ENCODE data around the gene SPATA20.

Gene SPATA20

DNA sequence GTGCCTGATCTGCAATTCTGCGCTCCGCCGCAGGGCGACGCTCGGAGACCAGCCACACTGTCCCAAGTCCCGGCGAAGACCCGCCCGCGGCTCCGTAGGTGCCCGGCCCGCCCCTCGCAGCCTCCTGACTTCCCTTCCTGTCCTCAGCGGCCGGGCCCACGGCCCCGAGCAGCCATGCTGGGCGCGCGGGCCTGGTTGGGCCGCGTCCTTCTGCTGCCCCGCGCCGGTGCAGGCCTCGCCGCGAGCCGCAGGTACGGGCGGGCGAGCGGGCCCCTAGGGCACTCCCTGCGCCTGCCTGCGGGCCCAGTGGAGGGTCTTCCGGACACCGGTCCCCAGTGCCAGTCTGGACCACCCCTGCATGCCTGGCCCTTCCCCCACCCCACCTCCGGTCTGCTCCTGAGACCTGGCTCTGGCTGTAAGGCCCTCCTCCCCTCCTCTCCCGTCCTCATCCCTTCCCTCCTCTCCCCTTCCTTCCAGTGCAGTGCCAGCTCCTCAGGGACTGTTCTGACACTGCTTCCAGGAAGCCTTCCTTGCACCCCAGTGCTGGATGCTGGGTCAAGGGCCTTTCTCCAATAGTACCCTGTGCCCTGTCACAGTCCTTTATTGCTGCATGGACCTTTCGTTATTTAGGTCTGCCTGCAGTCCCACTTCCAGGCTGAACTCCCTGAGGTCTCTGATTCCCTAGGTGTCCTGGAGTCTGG lies at the start of gene SPATA20:
TSS of gene SPATA20 (plus strand) at position 140 of the 701 bp plus-strand sequence. CDS start at position 175, 35 bp downstream.
- peak; percentile 92 for DNase-seq

DNA sequence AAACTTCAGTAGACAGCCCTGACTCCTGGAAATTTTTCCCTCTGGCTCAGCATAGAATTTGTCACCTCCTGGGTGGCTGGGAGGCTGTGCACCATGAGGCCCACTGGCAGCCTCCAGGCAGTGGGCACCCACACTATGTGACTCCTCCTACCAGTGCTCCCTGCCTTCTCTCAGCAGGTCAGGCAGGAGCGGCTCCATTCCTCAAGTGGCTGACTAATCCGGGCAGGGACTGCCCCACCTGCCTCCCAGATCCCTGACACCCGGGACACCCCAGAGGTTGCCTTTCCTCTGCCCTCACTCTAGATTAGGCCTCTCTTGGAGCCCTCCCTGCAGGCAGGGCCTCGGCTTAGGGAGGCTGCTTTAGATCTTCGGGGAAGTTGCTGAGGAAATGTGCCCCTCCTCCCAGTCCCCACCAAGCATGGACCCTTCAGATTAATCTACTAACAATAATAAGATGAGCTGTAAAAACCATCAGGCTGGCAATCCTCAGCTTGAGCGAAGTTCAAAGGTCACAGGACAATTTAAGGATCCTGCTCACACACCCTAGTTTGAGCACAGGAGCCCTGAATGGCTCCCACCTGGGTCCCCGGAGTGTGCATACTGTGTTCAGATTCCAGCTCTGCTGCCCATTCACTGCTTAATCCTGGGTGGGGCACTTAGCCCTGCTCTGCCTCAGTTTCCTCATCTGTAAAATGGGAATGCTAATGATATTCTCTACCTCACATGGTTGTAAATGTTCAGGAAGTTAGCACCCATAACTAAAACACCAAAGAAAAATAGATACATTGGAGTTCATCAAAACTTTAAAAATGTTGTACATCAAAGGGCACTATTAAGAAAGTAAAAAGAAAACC lies 48.7 kb upstream of the SPATA20 start:
- DNase-seq, result no peak

DNA sequence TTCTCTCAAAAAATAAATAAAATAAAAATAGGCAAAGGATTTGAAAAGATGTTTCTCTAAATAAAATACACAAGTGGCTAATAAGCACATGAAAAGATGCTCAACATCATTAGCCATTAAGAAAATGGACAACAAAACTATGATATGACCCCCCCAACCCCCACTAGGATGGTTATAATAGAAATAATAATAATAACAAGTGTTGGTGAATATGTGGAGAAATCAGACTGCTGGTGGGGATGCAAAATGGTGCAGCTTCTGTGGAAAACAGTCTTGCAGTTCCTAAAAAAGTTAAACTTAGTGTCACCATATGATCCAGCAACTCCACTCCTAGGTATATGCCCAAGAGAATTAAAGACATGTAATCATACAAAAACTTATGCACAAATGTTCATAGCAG lies 47.7 kb upstream of the SPATA20 start:
- no peak for DNase-seq

DNA sequence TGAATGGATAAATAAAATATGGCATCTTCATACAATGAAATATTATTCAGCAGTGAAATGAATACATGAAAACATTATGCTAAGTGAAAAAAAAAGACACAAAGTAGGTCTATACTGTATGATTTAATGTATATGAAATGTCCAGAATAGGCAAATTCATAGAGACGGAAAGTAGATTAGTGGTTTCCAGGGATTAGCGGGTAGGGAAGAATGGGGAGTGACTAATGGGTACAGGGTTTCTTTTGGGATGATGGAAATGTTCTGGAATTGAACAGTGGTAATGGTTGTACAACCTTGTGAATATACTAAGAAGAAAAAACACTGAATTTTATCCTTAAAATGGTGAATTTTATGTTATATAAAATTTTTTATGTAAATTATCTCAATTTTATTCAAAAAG lies 47.3 kb upstream of the SPATA20 start:
- DNase-seq, result no peak

DNA sequence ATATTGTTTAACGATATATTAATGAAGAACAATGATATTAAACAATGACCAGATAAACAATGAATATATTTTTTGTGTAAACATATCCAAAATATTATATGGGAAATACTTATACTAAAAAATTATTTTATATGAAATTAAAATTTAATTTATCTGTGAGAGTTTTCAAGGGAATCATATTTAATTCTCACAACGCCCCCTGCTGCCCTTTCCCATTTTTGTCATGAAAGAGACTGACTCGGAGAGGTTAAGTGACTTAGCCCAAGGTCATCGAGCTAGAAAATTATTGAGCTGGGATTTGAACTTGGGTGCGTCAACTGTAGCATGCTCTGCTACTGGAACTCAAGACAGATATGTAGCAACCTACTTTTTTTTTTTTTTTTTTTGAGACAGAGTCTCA lies 45.9 kb upstream of the SPATA20 start:
- DNase-seq, result peak; percentile 41

DNA sequence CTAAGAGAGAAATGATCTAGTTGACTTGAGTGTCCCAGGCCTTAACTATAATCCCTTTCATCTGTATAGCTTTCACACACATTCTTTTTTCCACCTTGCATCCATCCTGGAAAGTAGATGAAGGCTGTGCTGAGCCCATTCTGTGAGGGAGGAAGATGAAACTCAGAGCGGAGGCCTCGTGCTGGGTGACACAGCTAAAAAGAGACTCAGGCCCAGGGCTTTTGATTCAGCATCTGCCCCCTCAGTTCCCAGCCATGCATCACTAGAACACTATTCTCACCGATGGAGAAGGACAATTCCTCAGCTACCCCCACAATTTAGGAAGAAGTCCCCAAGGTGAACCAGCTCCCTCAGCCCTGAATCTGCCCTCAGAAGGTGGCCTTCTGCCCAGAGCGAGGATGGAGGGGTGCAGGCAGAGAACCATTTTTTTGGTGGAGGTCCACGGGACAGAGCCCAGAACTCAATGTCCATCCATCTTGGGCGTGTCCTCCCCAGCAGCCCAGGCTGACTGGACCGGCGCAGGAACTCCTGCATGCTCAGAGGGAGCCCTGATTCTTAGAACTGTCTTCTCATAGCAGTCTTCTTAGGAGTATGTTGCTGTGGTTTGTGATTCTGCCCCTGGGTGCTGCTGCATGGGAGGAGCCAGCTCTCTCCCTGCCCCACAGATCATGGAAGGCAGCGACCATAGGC lies 44.5 kb upstream of the SPATA20 start:
- no peak for DNase-seq

DNA sequence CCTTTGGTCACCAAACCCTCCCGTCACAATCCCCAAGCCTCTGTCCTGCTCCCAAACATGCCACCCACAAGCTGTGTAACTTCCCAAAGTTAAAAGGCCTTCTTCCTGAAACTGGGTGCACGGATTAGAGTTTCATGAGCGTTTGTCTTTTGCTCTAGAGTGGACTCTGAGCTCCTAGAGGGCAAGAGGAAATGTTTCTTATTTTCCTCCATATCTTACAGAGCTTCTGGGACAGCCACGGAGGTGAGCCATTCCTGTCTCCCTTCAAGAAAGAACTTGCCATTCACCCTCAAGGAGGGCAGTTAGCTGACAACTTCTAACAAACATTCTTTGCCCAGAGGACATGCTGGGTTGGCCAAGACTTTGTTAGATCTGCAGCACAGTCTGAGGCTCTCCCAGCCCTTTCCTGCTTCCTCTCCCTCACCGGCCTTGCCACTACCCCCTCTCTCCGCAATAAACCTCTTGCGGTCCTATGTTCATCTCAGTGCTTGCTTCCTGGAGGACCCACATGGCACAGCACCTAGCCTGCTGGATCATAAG lies 41.3 kb upstream of the SPATA20 start:
- DNase-seq, result no peak

DNA sequence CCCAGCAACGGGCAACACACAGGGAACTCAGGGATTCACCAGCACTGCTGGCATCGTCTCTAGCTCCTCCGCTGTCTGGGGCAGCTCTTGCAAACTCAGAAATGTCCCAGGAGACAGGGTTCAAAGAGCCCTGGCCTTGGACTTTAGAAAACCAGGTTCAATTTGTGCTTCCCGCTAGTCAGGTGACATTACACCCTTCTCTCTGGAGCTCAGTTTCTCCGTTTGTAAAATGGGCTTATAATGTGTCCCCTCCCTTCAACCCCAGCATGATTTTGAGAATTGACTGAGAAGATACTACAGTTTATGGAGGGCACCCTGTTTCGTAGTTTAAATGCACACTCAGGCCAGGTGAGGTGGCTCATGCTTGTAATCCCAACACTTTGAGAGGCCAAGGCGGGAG lies 40.7 kb upstream of the SPATA20 start:
- no peak for DNase-seq

DNA sequence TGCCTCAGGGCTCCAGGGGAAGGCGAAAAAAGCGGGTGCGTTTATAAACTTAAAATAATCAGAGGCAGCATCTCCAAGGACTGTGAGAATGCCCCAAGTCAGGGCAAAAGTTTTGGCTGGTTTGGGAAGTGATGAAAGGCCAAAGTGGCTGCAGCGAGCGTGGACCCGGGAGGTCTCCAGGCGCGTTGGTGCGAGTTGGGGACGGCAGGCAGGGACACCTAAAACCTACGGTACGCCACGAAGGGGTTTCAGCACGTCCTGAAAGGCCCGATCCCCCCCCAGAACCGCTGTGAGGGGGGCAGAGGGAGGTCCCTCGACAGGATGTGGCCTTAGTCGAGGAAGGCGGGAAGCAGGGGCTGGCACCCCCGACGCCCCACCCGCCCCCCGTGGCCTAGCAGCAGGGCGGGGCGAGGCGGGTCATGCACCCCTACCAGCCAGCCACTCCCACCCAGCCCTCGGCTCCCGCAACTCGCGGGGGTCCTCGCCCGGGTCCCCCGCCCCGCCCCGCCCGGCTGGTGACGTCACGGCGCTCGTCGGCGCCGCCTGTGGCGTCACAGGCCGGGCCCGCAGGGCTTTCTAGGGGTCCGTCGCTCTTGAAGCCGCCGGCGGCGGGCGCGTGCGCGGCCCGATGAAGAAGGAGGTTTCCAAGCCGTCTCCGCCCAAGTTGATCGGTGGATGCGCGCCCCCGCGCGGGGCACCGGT lies 39.0 kb upstream of the SPATA20 start, which contains the start of gene MYCBPAP:
TSS of gene MYCBPAP (plus strand) at position 569 of the 702 bp plus-strand sequence. CDS start 236 bp downstream, outside the sequence.
- DNase-seq, result peak; percentile 72

DNA sequence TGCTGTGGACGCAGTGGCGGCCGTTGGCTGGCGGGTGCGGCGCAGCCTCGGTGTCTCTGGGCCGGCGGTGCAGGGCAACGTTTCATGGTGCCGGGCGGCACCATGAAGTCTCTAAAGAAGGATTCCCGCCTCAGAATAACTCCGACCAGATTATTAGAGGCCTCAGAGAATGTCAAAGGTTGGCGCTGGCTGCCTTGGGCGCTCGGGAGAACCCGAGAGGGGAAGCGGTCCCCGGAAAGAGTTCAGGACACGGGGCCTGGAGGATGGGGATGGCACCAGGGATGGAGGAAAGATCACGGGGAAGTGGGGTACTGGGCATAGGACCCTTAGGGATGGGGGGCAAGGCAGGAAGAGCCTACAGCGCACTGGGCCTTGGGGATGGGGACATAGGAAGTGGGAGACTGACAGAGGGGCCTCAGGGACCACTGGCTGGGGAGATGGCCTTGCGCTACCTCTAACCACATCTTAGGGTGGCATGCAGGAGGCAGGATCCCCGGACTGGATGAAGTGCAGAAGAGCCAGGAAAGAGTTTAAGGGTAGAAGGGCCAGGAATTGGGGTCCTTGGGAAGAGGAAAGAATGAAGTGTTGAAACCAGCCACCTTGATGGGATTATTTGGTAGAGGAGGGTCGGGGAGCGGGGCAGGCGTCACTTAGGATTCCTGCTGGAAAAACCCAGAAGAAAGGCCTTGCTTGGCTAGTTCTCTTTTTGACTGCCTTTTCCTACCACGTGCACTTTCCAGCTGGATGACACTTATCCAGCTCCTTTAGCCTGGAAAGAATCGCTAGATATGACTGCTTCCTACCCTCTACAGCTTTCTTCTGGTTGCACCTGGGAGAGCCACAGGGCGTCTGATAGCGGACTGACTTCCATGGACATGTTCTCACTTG lies 38.2 kb upstream of the SPATA20 start:
- DNase-seq, result no peak

DNA sequence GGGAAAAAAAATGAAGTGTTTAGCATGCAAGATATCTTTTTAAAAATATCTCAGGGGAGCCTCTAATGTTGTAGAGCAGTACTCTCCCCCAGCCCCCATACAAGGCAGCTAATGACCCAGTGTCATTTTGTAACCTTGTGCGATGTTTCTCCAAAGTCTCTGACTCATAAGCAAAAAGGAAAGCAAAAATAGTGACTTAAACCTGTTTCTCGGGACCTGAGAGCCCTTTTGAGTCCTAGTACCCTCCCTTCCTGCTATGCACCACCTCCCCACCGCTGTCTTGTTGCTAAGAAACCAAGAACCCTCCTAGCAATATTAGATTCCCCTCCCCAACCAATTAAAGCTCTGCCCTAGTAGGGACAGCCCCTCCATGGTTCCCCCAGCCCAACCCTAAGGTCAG lies 35.9 kb upstream of the SPATA20 start:
- peak; percentile 25 for DNase-seq

DNA sequence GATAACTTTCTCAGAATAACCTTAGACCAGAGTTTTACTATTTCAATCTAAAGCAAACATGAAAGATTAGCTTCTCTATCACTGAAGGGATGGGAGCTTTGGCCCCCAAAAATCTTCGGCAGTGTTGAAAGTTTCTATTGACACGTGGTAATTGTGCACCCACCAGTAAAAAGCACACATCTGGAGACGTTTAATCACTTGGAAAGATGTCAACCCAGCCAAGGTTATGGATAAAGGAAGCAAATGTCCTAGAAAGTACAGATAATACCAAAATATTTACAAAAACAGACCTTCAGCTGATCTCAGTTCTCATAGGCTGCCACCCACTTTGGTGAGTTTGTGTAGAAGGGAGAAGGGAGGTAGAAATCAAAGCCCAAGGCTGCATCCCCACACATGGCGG lies 33.5 kb upstream of the SPATA20 start:
- DNase-seq, result no peak

DNA sequence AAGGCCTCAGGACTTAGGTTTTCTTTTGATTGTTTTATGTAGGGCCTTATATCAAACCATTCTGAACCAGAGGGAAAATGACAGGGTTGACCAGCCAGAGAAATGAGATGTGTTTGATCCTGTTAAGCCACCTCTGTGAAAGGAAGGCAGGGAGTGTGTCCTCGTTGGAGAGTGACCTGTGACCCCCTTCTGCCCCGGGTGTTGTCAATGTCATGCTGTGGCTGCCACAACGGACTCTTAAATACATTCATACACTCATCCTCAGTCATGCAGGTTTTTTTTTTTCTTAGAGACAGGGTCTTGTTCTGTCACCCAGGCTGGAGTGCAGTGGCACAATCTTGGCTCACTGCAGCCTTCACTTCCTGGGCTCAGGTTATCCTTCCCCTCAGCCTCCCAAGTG lies 32.6 kb upstream of the SPATA20 start:
- DNase-seq, result no peak

DNA sequence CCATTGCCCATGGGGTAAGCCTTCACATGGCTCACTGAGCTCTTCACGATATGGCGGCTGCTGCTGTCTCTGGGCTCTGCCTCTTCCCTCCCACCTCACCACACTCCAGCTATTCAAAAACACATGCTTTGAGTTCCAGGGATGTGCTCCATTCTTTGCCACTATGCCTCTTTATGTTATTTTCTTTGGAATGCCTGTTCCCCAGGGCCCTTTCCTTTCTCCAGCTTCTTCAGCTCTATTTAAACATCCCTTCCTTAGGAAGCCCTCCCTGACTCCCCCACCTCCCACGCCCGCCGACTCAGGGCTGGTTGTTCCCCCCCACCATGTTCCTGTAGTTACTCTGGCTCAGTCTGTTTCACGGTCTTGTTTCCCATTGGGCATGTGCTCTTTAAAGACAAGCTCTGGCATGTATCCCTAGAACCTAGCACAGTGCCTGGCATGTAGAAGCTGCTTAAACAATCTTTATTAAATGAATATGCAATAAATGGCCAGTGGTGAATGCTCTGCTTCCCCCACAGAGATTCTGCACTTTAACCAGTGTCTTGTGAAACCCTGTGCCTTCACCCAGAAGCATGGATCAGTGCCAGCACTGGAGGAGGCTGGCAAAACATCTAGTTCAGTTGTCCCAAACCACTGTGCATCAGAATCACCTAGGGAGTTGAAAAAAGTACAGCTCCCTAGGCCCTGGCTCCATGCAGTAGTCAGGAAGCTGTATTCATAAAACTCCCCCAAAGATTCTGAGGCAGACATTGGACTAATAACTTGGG lies 31.9 kb upstream of the SPATA20 start:
- no peak for DNase-seq

DNA sequence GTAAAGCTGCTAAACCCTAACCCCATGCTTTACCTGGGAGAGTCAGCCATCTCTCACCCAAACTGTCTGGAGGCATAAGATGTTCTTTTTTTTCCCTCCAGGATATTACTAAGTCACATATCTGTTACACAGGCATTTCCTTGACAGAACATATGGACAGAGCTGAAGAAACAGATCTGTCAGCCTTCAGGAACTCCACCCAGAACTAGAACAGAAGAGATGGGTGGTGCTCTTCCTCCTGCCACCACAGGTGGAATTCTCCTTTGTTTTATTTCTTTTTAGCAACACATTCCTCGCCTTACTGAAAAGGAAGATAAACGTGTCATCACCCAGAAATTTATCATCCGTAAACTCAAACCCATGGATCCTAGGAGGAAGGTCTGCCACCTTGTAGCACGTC lies 30.0 kb upstream of the SPATA20 start:
- no peak for DNase-seq

DNA sequence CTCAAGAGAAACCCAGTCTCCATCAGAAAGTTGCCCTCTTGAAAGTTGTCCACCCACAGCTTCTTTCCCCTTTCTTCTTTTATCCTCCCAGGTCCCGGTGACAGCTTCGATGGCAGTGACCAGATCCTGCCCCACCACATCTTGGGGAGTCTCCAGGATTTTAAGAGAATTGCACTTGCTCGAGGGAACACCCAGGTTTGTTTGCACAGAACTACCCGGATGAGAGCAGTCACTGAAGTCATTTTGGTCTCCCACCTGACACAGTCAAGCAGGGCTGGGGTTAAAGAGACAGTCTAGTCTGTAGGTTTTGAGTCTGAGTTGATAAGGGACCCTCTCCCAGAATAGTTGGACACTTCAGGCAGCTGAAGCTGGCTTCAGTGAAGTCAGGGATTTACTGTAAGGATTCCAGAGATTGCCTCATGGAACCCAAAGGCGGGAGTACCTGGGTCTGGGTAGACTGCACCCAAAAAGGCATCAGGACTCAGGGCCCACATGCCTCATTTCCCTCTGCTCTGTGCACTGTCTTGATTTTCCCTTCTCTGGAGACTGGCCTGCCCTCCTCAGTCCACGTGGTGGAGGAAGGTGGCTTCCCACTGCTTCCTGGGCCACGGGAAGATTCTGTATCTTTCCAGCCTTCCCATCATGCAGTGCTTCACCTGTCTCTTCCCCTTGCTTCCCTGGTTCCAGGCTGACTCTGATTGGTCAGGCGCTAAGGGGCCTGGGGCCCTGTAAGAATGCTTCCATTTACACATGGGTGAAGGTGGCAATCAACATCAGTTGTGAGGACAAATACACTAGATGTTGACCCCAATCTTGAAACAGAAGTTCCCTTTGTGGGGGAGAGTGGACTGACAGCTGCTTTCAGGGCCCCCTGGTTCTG lies 29.2 kb upstream of the SPATA20 start:
- DNase-seq, result no peak

DNA sequence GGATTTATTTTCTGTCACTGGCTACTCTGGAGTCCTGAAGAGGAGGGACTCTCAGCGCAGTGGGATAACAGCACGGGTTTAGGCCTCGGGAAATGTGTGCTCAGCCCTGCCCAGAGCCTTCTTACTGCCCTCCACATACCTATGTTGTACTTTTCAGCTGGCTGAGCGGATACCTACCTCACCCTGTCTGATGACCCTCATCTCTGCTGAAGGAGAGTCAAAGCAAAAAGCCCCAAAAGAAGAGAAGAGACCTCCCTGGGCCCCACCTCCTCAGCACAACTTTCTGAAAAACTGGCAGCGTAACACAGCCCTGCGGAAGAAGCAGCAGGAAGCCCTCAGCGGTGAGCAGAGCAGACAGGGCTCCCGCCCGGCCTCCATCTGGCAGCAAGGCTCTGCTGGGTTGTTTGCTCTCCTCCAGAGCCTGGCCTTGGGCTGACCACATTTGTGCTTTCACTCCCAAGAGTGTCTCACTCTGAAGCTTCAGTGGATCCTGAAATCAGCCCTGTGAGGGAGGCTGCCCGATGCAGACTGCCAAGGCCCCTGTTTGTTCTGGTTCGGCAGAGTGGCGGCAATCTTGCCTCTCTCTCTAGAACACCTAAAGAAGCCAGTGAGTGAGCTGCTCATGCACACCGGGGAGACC lies 28.5 kb upstream of the SPATA20 start:
- DNase-seq, result no peak

DNA sequence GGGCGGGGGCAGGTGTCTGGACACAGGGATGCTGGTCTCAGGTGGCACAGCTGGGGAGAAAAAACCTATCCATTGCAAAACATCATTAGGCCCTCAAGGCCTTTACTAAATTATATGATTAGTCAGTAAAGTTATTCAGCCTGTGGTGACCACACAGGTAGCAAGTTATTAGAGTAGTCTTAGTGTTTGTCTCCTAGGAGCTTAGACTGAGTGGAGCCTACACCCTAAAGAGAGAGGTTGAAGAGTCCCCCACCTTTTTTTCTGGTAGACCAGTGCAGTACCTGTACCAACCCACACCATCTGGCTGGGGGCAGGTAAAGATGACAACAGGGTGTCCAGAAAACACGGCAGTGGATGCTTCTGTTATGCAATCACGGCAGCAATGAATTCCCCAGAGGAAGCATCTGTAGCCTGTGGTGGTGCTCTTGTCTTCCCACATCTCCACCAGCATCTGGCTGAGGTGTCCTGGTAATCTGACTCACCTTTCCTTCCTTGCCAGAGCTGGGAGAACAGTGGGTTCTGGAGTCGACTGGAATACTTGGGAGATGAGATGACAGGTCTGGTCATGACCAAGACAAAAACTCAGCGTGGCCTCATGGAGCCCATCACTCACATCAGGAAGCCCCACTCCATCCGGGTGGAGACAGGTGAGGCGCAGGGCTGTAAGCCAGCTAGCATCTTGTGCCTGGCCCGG lies 27.7 kb upstream of the SPATA20 start:
- no peak for DNase-seq

DNA sequence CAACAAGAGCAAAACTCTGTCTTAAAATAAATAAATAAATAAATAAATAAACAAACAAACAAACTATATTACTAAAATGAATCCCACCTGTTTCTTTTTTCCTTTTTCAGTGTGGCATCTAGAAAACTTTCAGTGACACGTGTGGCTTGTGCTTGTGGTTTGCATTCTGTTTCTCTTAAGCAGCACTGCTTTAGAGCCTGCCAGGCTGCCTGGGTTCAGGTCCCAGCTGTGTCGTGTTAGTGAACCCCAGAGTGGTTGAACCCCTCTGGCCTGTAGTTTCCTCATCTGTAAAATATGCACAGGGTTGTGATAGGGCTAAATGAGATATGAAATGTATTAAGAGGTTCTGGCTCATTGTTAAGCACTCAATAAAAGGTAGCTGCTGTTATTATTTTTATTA lies 26.5 kb upstream of the SPATA20 start:
- DNase-seq, result no peak

Measured in EL (cell line).